GM19099 (cell line): Measurements from ENCODE around the gene RAB26.

Experiments
- POLR2A ChIP-seq: IDR thresholded peaks from 3 replicates; pipeline ENCODE4 v1.6.1; 2011; ENCODE audit warnings: low read depth; ENCODE audit not compliant: insufficient read length; ENCODE audit errors: extremely low read depth

Gene RAB26

GRCh38 chr16:2190002-2190658, 41.7 kb downstream of the RAB26 start:
- TF ChIP-seq POLR2A = no peak

- no peak for TF ChIP-seq POLR2A
These were observed 42.4 kb downstream of the RAB26 start for GRCh38 chr16:2190659-2191445.

DNA sequence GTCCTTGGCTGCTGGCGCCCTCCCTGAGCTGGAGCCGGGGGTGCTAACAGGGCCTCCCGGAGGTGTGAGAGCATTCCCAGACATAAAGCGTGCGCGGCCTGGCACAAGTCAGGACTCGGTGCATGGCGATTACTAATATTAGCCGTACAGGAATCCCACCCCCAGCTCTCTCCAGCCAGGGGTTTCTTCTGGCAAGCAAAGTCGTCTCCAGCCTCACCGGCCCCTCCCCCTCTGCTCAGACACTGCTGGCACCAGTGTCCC, 43.0 kb downstream of the RAB26 start:
- no peak for TF ChIP-seq POLR2A

GRCh38 chr16:2194166-2194834, 45.9 kb downstream of the RAB26 start:
- TF ChIP-seq POLR2A = no peak

DNA sequence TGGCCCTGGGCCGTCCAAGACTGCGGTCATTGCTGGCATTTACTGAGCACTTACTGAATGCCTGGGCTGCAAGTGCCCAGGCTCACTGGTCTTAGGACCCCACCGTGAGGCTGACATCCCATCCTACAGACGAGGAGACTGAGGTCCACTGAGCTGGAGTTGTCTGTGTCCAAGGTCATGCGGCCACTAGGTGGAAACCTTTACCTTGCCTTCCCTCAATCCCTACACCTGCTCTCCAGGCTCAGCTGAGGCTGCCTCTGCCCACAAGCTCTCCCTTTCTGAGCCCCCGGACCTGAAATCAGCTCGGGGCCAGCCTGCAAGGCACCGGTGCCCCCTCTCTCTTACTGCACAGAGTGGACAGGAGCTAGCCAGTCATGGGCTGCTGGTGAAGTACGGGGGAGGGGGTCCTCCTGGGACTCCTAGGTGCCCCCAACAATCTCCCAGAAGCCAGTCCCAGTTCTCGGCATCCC, 46.5 kb downstream of the RAB26 start:
- TF ChIP-seq POLR2A = no peak

- no peak for TF ChIP-seq POLR2A
These were observed 47.1 kb downstream of the RAB26 start for GRCh38 chr16:2195322-2196161.

DNA sequence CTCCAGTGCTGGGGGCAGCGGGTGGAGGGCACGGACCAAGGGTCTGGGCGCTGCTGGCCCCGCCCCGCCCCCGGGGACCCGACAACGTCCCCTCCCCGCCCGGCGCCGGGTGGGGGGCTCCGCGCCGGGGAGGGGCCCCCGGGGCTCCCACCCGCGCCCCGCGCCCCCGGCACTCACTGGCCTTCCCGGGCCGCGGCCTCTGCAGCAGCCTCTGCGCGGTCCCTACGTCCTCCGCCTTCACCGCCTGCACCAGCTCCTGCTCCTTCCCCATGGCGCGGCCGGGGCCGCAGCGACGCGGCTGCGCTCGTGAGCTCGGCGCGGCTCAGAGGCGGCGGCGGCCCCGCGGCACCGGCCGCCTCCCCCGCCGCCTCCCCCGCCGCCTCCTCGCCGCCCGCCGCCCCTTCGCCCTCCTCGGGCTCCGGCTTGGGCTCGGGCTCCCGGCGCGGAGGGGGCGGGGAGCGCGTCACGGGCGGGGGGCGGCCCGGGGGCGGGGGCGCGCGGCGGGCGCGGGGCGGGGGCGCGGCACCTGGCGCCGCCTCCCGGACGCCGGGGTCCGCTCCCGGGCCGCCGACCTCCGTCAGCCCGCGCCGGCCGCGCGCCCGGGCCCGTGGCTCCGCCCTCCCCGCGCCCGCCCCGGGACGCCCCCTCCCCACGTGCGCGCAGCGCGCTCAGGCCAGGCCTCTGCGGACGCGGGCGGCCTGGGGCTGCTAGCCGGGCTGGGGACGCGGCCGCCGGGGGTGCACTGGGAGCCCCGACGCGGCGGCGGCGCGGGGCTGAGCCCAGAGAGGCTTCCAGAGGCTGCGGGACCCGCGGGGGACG, 47.9 kb downstream of the RAB26 start, which contains the start of gene CASKIN1:
Gene CASKIN1, minus strand, starts transcription at position 444 of the 819 bp plus-strand sequence. Its CDS starts 173 bp downstream, at position 271.
- TF ChIP-seq POLR2A = no peak

GRCh38 chr16:2196981-2197511, 48.6 kb downstream of the RAB26 start:
- TF ChIP-seq POLR2A = no peak

GRCh38 chr16:2197765-2198164, 49.3 kb downstream of the RAB26 start:
- TF ChIP-seq POLR2A = no peak

DNA sequence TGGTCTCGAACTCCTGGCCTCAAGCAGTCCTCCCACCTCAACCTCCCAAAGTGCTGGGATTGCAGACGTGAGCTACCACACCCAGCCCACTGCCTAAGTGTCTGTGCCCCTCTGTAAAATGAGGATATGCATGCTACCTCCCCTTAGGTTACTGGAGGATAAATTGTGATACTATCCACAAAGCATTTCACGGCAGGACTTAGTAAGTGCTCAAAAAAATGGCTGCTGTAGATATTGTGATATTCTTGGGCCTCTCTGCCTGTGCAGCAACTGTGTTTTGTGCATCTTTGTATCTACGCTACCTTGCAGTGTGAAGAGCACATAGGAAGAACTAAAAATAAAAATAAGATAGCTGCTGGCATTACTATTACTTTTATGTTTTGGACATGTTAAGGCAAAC, 49.9 kb downstream of the RAB26 start:
- no peak for TF ChIP-seq POLR2A

DNA sequence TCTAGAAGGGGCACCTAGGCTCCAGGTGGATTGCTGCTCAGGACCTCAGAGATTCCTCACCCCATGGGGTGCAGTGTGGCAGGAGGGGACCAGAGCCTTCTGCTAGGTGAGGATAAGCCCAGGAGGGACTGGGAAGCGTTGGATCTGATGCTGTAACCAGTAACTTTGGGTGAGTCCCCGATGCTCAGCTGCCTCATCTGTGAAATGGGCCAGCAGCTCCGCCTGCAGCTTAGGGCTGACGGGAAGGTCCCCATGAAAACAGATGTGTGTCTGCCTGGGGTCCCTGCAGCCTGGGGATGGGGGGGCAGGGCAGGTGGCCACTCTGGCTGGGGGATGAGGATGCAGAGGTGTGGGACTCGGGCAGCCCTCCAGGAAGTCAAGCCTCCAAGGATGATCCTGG, 50.7 kb downstream of the RAB26 start:
- TF ChIP-seq POLR2A = no peak

GRCh38 chr16:2199621-2200139, 51.3 kb downstream of the RAB26 start:
- TF ChIP-seq POLR2A = no peak

DNA sequence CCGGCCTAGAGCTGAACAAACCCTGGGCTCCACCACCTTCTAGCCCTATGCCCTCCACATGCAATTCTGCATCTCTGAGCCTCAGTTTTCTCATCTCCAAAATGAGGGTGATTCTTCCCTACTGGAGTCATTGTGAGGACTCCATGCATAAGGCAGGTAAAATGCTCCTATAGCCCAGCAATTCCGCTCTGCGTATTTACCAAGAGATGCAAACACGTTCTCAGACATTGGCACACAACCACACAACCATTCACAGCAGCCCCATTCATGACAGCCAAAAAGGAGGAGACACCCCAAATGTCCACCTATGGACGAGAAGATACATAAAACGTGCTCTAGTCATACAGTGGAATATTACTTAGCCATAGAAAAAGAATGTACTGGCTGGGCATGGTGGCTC, 51.9 kb downstream of the RAB26 start:
- TF ChIP-seq POLR2A = no peak
